OCI-LY3 (cell line): Measurements from ENCODE around the gene OR4N5.
"Not testable (repeated sequence)": the region's sequence is repeated elsewhere in the genome, so short reads cannot be mapped to it uniquely, and the experiment has no call there.

Experiments used
- H2AFZ ChIP-seq: fragments of 200-600, 300-600 bp; shearing (Covaris generic); 2 replicates; pipeline ENCODE4 v1.6.0; 2014; ENCODE audit warnings: antibody characterized with exemption, low read depth, low read length
- H3K27ac ChIP-seq: fragments of 200-600, 300-600 bp; sonication (generic); 2 replicates; pipeline ENCODE4 v1.5.1; 2014; ENCODE audit warnings: mild to moderate bottlenecking, low read length, moderate library complexity, mixed read lengths
- H3K27me3 ChIP-seq: fragments of 200-600, 300-600 bp; sonication (generic); 2 replicates; pipeline ENCODE4 v1.6.1; 2014; ENCODE audit warnings: low read depth, low read length, mixed read lengths
- H3K36me3 ChIP-seq: fragments of 200-600, 300-600 bp; sonication (generic); replicated peaks from 2 replicates; pipeline ENCODE3; 2014; ENCODE audit warnings: low read depth, low read length, mixed read lengths
- H3K4me1 ChIP-seq: fragments of 300-600, 200-600 bp; sonication (generic); 2 replicates; pipeline ENCODE4 v1.6.1; 2014; ENCODE audit warnings: low read length, mixed read lengths
- H3K4me2 ChIP-seq: fragments of 200-600, 300-600 bp; sonication (generic); 2 replicates; pipeline ENCODE4 v1.6.1; 2014; ENCODE audit warnings: low read length, mixed read lengths
- H3K4me3 ChIP-seq: fragments of 300-600, 200-600 bp; sonication (generic); 2 replicates; pipeline ENCODE4 v1.5.1; 2014; ENCODE audit warnings: antibody characterized with exemption, mild to moderate bottlenecking, low read length, moderate library complexity
- H3K79me2 ChIP-seq: fragments of 300-600, 200-600 bp; shearing (Covaris generic); 2 replicates; pipeline ENCODE4 v1.6.1; 2014; ENCODE audit warnings: mild to moderate bottlenecking, low read length, mixed read lengths
- H3K9ac ChIP-seq: fragments of 300-600, 200-600 bp; shearing (Covaris generic); 2 replicates; pipeline ENCODE4 v1.6.0; 2014; ENCODE audit warnings: mild to moderate bottlenecking, low read length, moderate library complexity
- H3K9me3 ChIP-seq: fragments of 200-600, 300-600 bp; shearing (Covaris generic); 2 replicates; pipeline ENCODE4 v1.6.1; 2014; ENCODE audit warnings: low read length, mixed read lengths; ENCODE audit not compliant: insufficient read depth
- H4K20me1 ChIP-seq: fragments of 200-600, 300-600 bp; sonication (generic); 2 replicates; pipeline ENCODE4 v1.6.1; 2016; ENCODE audit warnings: low read length, mixed read lengths; ENCODE audit not compliant: insufficient read depth
- EZH2phosphoT487 ChIP-seq: fragments of 200-600 bp; shearing (Covaris generic); IDR thresholded peaks from 2 replicates; pipeline ENCODE4 v1.6.1; 2018; ENCODE audit warnings: antibody characterized with exemption, mixed run types, low read depth
- TF ChIP-seq, protein P1 (sequence below): fragments of 200-600, 300-600 bp; sonication (generic); IDR thresholded peaks from 2 replicates; pipeline ENCODE4 v1.5.1; 2014; ENCODE audit warnings: antibody characterized with exemption, low read length, low read depth

OR4N5 gene

DNA sequence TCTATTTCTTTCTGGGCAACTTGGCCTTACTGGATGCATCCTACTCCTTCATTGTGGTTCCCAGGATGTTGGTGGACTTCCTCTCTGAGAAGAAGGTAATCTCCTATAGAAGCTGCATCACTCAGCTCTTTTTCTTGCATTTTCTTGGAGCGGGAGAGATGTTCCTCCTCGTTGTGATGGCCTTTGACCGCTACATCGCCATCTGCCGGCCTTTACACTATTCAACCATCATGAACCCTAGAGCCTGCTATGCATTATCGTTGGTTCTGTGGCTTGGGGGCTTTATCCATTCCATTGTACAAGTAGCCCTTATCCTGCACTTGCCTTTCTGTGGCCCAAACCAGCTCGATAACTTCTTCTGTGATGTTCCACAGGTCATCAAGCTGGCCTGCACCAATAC is 5.3 kb downstream of the OR4N5 start:
- no peaks in the 10 kb centered on the region for H3K36me3 ChIP-seq
- H3K4me1 ChIP-seq = no peaks in the 10 kb centered on the region
- no peak overlapping the region for H2AFZ ChIP-seq
- H3K4me3 ChIP-seq = no peak overlapping the region
- H3K9ac ChIP-seq = no peak overlapping the region
- H3K4me2 ChIP-seq = no peak overlapping the region
- H4K20me1 ChIP-seq = no peaks in the 10 kb centered on the region
- TF ChIP-seq, protein P1, sequence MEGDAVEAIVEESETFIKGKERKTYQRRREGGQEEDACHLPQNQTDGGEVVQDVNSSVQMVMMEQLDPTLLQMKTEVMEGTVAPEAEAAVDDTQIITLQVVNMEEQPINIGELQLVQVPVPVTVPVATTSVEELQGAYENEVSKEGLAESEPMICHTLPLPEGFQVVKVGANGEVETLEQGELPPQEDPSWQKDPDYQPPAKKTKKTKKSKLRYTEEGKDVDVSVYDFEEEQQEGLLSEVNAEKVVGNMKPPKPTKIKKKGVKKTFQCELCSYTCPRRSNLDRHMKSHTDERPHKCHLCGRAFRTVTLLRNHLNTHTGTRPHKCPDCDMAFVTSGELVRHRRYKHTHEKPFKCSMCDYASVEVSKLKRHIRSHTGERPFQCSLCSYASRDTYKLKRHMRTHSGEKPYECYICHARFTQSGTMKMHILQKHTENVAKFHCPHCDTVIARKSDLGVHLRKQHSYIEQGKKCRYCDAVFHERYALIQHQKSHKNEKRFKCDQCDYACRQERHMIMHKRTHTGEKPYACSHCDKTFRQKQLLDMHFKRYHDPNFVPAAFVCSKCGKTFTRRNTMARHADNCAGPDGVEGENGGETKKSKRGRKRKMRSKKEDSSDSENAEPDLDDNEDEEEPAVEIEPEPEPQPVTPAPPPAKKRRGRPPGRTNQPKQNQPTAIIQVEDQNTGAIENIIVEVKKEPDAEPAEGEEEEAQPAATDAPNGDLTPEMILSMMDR = no peak
- no peak for TF ChIP-seq EZH2phosphoT487
- no peaks in the 10 kb centered on the region for H3K9me3 ChIP-seq
- no peaks in the 10 kb centered on the region for H3K79me2 ChIP-seq
- H3K27me3 ChIP-seq = no peaks in the 10 kb centered on the region
- H3K27ac ChIP-seq = no peak overlapping the region

DNA sequence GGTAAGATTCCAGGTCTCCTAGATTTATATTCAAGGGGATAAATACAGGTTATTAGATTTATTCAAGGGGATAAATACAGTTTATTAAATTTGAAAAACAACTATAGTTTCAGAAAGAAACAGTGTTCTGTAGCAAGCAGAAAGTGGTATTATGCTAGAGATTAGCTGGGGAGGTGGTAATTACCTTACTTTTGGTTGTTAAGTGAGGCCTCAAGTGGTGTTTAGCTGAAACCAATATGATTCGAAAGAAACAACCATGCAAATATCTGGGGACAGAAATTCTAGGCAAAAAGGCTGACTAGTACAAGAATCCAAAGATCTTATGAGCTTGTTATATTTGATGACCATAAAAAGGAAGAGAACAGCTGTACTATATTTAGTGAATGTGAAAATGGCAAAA is 6.2 kb downstream of the OR4N5 start:
- TF ChIP-seq, protein P1 = no peak
- TF ChIP-seq EZH2phosphoT487 = no peak
- Histone ChIP-seq H3K79me2 (no peaks in the 10 kb centered on the region), H4K20me1 (no peaks in the 10 kb centered on the region), H3K36me3 (no peaks in the 10 kb centered on the region), H3K4me3 (no peak overlapping the region), H3K27me3 (no peaks in the 10 kb centered on the region), H3K27ac (no peak overlapping the region), H3K9ac (no peak overlapping the region), H3K4me2 (no peak overlapping the region), H3K9me3 (0 out of 2 replicates have a peak, but pooled peaks cover 3% of the 10 kb centered on the region), H2AFZ (no peak overlapping the region), H3K4me1 (no peaks in the 10 kb centered on the region)

DNA sequence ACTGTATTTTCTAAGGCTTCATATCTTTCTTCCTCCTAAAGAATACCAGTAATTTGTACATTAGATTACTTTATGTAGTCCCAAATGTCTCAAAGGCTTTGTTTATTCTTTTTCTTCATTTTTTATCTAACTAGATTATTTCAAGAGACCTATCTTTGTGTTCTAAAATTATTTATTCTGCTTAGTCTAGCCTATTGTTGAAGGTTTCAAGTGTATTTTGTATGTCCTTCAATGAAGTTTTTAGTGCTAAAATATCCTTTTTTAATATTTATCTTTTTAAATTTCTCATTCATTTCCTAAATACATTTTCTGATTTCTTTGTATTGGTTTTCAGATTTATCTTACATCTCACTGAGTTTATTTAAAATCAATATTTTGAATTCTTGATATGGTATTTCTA is 25.8 kb downstream of the OR4N5 start:
- Histone ChIP-seq H3K4me1 (no peaks in the 10 kb centered on the region), H3K9ac (no peak overlapping the region), H3K79me2 (no peaks in the 10 kb centered on the region), H3K27ac (no peak overlapping the region), H3K4me3 (no peak overlapping the region), H4K20me1 (no peaks in the 10 kb centered on the region), H3K9me3 (peaks cover 6% of the 10 kb centered on the region; the same call in 1 of the 2 replicates), H3K36me3 (no peaks in the 10 kb centered on the region), H3K27me3 (no peaks in the 10 kb centered on the region), H2AFZ (no peak overlapping the region), H3K4me2 (no peak overlapping the region)
- TF ChIP-seq, protein P1 = no peak
- TF ChIP-seq EZH2phosphoT487 = no peak

DNA sequence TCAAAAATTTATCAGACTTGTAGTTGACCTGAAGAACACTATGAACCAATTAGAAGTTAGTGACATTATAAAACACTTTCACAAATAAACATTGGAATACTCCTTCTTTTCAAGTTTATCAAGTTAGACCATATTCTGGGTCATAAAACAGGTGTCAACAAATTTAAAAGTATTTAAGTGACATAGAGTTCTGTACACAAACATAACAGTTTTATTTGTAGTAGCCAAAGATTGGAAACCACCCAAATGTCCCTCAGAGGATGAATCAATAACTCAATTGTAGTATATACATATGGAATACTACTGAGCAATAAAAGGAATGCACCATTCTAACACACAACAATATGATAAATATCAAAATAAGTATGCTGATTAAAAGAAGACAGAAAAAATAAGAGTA is 28.5 kb downstream of the OR4N5 start:
- Histone ChIP-seq H2AFZ (no peak overlapping the region), H3K79me2 (no peaks in the 10 kb centered on the region), H3K4me1 (no peaks in the 10 kb centered on the region), H3K27me3 (no peaks in the 10 kb centered on the region), H3K27ac (no peak overlapping the region), H3K9me3 (peaks cover 6% of the 10 kb centered on the region; the same call in 1 of the 2 replicates), H3K9ac (no peak overlapping the region), H3K4me2 (no peak overlapping the region), H3K4me3 (no peak overlapping the region), H3K36me3 (no peaks in the 10 kb centered on the region), H4K20me1 (no peaks in the 10 kb centered on the region)
- TF ChIP-seq EZH2phosphoT487 = no peak
- TF ChIP-seq, protein P1 = no peak

DNA sequence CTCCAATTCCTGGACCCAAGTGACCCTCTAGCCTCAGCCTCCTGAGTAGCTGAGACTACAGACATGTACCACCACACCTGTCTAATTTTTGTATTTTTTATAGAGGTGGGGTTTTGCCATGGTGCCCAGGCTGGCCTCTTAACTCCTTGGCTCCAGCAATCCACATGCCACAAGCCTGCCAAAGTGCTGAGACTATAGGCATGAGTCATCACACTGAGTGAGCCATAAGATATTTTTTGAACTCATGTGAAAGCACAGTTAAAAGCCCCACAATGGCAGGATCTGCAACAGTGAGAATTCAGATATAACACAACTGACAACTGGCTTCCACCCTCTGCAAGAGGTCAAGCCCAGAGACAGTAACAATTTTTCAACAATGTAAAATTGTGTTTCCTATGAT is 31.2 kb downstream of the OR4N5 start:
- H2AFZ ChIP-seq, H4K20me1 ChIP-seq: not testable (repeated sequence)

DNA sequence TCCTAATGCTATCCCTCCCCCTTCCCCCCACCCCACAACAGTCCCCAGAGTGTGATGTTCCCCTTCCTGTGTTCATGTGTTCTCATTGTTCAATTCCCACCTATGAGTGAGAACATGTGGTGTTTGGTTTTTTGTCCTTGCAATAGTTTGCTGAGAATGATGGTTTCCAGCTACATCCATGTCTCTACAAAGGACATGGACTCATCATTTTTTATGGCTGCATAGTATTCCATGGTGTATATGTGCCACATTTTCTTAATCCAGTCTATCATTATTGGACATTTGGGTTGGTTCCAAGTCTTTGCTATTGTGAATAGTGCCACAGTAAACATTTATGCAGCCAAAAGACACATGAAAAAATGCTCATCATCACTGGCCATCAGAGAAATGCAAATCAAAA is 35.6 kb downstream of the OR4N5 start:
- H3K9me3 ChIP-seq, H3K4me2 ChIP-seq, H3K9ac ChIP-seq, H3K79me2 ChIP-seq, H3K27ac ChIP-seq, H3K4me3 ChIP-seq, H3K27me3 ChIP-seq, H3K36me3 ChIP-seq, H2AFZ ChIP-seq, H3K4me1 ChIP-seq, H4K20me1 ChIP-seq: not testable (repeated sequence)

More for the DNA sequence above, 31.2 kb downstream of the OR4N5 start:
- H3K36me3 ChIP-seq, H3K9ac ChIP-seq, H3K27me3 ChIP-seq, H3K4me3 ChIP-seq, H3K27ac ChIP-seq, H3K4me1 ChIP-seq, H3K79me2 ChIP-seq, H3K9me3 ChIP-seq, H3K4me2 ChIP-seq: not testable (repeated sequence)
